DOHH2 (cell line): ENCODE measurements around the gene ITPK1.

Experiments
- H3F3A ChIP-seq: fragments of 200-600 bp; sonication (generic), shearing (Covaris generic); 2 replicates; pipeline ENCODE4 v1.6.0; 2016; ENCODE audit warnings: antibody characterized with exemption, mild to moderate bottlenecking; ENCODE audit not compliant: control insufficient read depth, insufficient read depth
- H3K27ac ChIP-seq: fragments of 200-600 bp; sonication (generic); 2 replicates; pipeline ENCODE4 v1.5.1; 2014; ENCODE audit warnings: low read depth, mild to moderate bottlenecking, low read length, moderate library complexity
- H3K27me3 ChIP-seq: fragments of 200-600 bp; sonication (generic); 2 replicates; pipeline ENCODE4 v1.6.1; 2014; ENCODE audit warnings: mild to moderate bottlenecking, low read length, mixed read lengths; ENCODE audit not compliant: control insufficient read depth
- H3K36me3 ChIP-seq: fragments of 200-600 bp; sonication (generic); 2 replicates; pipeline ENCODE4 v1.6.1; 2014; ENCODE audit warnings: mild to moderate bottlenecking, low read length, moderate library complexity, mixed read lengths; ENCODE audit not compliant: control insufficient read depth
- H3K4me1 ChIP-seq: fragments of 200-600 bp; sonication (generic); 2 replicates; pipeline ENCODE4 v1.6.1; 2014; ENCODE audit warnings: mild to moderate bottlenecking, low read length, mixed read lengths; ENCODE audit not compliant: control insufficient read depth
- H3K4me2 ChIP-seq: fragments of 200-600 bp; sonication (generic); 2 replicates; pipeline ENCODE4 v1.6.0; 2014; ENCODE audit warnings: mild to moderate bottlenecking, low read length, moderate library complexity
- H3K4me3 ChIP-seq: fragments of 200-600 bp; sonication (generic); 2 replicates; pipeline ENCODE4 v1.5.1; 2014; ENCODE audit warnings: mild to moderate bottlenecking, low read length, mixed read lengths
- H3K79me2 ChIP-seq: fragments of 200-600 bp; sonication (generic); 2 replicates; pipeline ENCODE4 v1.6.1; 2014; ENCODE audit warnings: mild to moderate bottlenecking, low read length, mixed read lengths; ENCODE audit not compliant: control insufficient read depth
- H3K9me2 ChIP-seq: fragments of 200-600 bp; sonication (generic); replicated peaks from 2 replicates; pipeline ENCODE4 v1.6.1; 2014; ENCODE audit warnings: mild to moderate bottlenecking, low read length, mixed read lengths; ENCODE audit not compliant: control insufficient read depth
- H3K9me3 ChIP-seq: fragments of 200-600 bp; sonication (generic); 2 replicates; pipeline ENCODE4 v1.6.1; 2014; ENCODE audit warnings: antibody characterized with exemption, low read length, mixed read lengths; ENCODE audit not compliant: control insufficient read depth, insufficient read depth
- H4K20me1 ChIP-seq: fragments of 200-600 bp; sonication (generic); 2 replicates; pipeline ENCODE4 v1.6.0; 2014; ENCODE audit warnings: low read depth, mild to moderate bottlenecking, antibody characterized with exemption, low read length, moderate library complexity; ENCODE audit not compliant: control insufficient read depth, insufficient read depth
- EZH2phosphoT487 ChIP-seq: fragments of 200-600 bp; sonication (generic); IDR thresholded peaks from 2 replicates; pipeline ENCODE4 v1.6.1; 2017; ENCODE audit warnings: borderline replicate concordance, mild to moderate bottlenecking, antibody characterized with exemption, low read length, moderate library complexity, mixed read lengths
- TF ChIP-seq, protein P1 (sequence below): fragments of 200-600 bp; sonication (generic); IDR thresholded peaks from one replicate; pipeline ENCODE4 v1.5.1; 2014; ENCODE audit warnings: antibody characterized with exemption, mild to moderate bottlenecking, low read depth, low read length; ENCODE audit not compliant: poor library complexity, severe bottlenecking

Gene ITPK1

DNA sequence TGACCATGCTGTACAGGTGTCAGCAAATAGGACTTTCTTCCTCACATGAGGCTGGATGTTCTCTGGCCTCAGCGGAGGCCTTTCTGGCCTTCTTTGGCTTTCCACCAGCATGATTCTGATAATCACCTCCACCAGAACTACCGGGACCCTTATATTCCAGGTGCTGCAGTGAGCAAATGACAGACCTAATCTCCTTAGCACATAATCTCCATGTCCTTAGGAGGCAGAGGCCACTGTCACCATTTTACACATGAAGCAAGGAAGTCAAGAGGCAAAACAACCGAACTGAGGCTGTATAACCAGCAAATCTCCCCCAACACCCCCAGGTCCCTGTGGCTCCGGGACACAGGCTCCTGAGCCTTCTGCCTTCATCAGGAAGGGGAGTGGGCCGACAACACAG is 91.2 kb downstream of the ITPK1 start:
- H3K4me1 ChIP-seq: no peaks in the 10 kb centered on the region
- no peaks in the 10 kb centered on the region for H3F3A ChIP-seq
- H3K9me2 ChIP-seq: no peaks in the 10 kb centered on the region
- H3K79me2 ChIP-seq: no peaks in the 10 kb centered on the region
- TF ChIP-seq EZH2phosphoT487: no peak
- TF ChIP-seq, protein P1, sequence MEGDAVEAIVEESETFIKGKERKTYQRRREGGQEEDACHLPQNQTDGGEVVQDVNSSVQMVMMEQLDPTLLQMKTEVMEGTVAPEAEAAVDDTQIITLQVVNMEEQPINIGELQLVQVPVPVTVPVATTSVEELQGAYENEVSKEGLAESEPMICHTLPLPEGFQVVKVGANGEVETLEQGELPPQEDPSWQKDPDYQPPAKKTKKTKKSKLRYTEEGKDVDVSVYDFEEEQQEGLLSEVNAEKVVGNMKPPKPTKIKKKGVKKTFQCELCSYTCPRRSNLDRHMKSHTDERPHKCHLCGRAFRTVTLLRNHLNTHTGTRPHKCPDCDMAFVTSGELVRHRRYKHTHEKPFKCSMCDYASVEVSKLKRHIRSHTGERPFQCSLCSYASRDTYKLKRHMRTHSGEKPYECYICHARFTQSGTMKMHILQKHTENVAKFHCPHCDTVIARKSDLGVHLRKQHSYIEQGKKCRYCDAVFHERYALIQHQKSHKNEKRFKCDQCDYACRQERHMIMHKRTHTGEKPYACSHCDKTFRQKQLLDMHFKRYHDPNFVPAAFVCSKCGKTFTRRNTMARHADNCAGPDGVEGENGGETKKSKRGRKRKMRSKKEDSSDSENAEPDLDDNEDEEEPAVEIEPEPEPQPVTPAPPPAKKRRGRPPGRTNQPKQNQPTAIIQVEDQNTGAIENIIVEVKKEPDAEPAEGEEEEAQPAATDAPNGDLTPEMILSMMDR: no peak
- H3K4me2 ChIP-seq: no peak overlapping the region
- no peak overlapping the region for H3K27ac ChIP-seq
- H3K27me3 ChIP-seq: no peaks in the 10 kb centered on the region
- H3K9me3 ChIP-seq: no peaks in the 10 kb centered on the region
- H4K20me1 ChIP-seq: no peaks in the 10 kb centered on the region
- H3K4me3 ChIP-seq: no peak overlapping the region
- H3K36me3 ChIP-seq: no peaks in the 10 kb centered on the region

DNA sequence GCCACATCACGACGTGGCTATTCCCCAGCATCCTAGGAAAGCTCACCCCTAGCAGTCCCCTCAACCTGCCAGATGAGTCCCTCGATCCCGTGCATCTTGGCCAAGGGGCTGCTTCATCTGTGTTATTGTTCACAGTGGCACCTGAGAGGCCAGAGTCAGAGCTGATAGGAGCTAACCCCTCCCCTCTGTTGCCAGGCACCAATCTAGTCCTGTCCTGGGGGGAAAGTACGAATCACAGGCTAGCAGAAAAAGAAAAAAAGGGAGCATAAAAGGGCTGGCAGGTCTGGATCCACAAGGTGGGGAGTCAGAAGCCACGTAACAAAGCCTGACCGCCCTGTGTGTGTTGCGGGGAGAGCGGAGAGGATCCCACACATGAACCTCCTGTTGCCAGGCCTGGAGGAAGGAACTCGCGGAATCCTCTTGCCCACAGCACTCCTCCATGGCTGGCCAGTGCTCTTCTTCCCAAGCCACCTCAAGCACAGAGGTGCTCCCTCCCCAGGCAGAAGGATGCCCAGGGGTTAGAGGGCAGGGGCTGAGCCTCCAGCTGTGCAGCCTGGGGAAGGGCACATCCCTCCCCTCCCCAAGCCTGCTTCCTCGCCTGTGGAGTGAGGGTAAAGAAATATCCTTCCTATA is 91.8 kb downstream of the ITPK1 start:
- no peaks in the 10 kb centered on the region for H3K4me1 ChIP-seq
- H3K27me3 ChIP-seq: no peaks in the 10 kb centered on the region
- H3K27ac ChIP-seq: no peak overlapping the region
- no peaks in the 10 kb centered on the region for H3F3A ChIP-seq
- H3K36me3 ChIP-seq: no peaks in the 10 kb centered on the region
- no peaks in the 10 kb centered on the region for H3K79me2 ChIP-seq
- TF ChIP-seq, protein P1: no peak
- TF ChIP-seq EZH2phosphoT487: no peak
- H3K4me2 ChIP-seq: no peak overlapping the region
- H3K9me3 ChIP-seq: no peaks in the 10 kb centered on the region
- no peaks in the 10 kb centered on the region for H4K20me1 ChIP-seq
- no peak overlapping the region for H3K4me3 ChIP-seq
- H3K9me2 ChIP-seq: no peaks in the 10 kb centered on the region

DNA sequence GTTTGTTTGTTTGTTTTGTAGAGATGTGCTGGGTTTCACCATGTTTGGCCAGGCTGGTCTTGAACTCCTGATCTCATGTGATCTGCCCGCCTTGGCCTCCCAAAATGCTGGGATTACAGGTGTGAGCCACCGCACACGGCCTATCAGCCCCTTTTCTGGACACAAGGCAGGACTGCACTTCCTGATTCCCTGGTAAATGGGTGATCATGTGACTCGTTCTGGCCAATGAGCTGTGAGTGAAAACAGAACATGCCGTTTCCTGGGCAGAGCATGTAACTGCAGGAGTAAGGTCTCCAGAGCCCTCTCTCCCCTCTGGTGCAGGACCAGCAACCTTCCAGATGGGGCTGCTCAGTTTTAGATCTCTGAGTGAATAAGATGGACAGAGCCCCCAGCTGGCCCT is 92.7 kb downstream of the ITPK1 start:
- H3K9me2 ChIP-seq: no peaks in the 10 kb centered on the region
- H3K79me2 ChIP-seq: no peaks in the 10 kb centered on the region
- H3K27me3 ChIP-seq: no peaks in the 10 kb centered on the region
- H3K36me3 ChIP-seq: no peaks in the 10 kb centered on the region
- no peak overlapping the region for H3K27ac ChIP-seq
- H3K4me2 ChIP-seq: no peak overlapping the region
- no peaks in the 10 kb centered on the region for H3K4me1 ChIP-seq
- no peaks in the 10 kb centered on the region for H3F3A ChIP-seq
- no peaks in the 10 kb centered on the region for H4K20me1 ChIP-seq
- no peak overlapping the region for H3K4me3 ChIP-seq
- no peaks in the 10 kb centered on the region for H3K9me3 ChIP-seq
- TF ChIP-seq, protein P1: no peak
- no peak for TF ChIP-seq EZH2phosphoT487

DNA sequence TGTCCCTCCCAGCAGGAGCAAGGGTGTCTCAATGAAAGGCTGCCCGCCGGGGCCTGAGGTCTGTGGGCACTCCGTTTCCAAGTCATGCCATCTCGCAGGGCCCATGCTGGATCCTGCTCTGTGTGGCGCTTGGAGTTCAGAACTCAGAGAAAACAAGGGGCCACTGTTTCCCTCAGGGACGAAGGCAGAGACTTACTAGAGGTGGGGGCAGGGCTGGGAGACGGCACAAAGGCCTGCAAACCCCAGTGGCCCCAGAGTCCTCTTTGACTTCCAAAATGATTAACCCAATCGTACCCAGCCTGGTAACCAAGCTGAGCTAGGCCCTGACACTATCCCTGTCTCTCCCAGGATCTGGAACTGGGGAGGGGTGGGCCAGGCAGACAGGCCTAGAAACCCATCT is 95.8 kb downstream of the ITPK1 start:
- H3K4me3 ChIP-seq: no peak overlapping the region
- H4K20me1 ChIP-seq: no peaks in the 10 kb centered on the region
- no peaks in the 10 kb centered on the region for H3F3A ChIP-seq
- no peak for TF ChIP-seq EZH2phosphoT487
- TF ChIP-seq, protein P1: no peak
- H3K79me2 ChIP-seq: no peaks in the 10 kb centered on the region
- H3K27me3 ChIP-seq: no peaks in the 10 kb centered on the region
- H3K4me2 ChIP-seq: no peak overlapping the region
- no peaks in the 10 kb centered on the region for H3K9me3 ChIP-seq
- H3K4me1 ChIP-seq: no peaks in the 10 kb centered on the region
- H3K36me3 ChIP-seq: no peaks in the 10 kb centered on the region
- no peaks in the 10 kb centered on the region for H3K9me2 ChIP-seq
- no peak overlapping the region for H3K27ac ChIP-seq
